ENCODE measurements around the gene ZNF598. TPM values are rescaled to one million over a fixed set of nuclear protein-coding genes. Genes with fewer than 3 reads are reported as not detected.

Gene ZNF598
- total and polyA plus RNA-seq, 2 of the 13 experiments (the other 11 are each of a cell fraction or from before 2014, with no cell fraction given) = 13.5 to 14.2 TPM

GRCh38 chr16:2009791-2010510 is at the start of gene ZNF598 (continued):
- TF ChIP-seq BRD4 (CRISPR knock-in tag; IDR thresholded peaks at IDR 0.05) = peak; percentile 53; the same call in 1 of the 2 replicates
- no peak for TF ChIP-seq KLF9 (CRISPR knock-in tag; IDR thresholded peaks at IDR 0.05; ENCODE audit: low read depth)
- no peak for TF ChIP-seq NAIF1 (CRISPR knock-in tag; IDR thresholded peaks at IDR 0.05; ENCODE audit: borderline replicate concordance)
- peak; percentile 44 for TF ChIP-seq POLR2AphosphoS5 (IDR thresholded peaks at IDR 0.05; ENCODE audit: low read depth, low read length)
- peak; percentile 98 for TF ChIP-seq MYC (CRISPR knock-in tag; IDR thresholded peaks at IDR 0.05; ENCODE audit: borderline replicate concordance)
- no peak for TF ChIP-seq ZNF549 (CRISPR knock-in tag; IDR thresholded peaks at IDR 0.05)
- 0 out of 2 replicates have a peak, but pooled peaks have one; percentile 66 for TF ChIP-seq NFATC3 (CRISPR knock-in tag; IDR thresholded peaks at IDR 0.05)
- TF ChIP-seq PHF5A (CRISPR knock-in tag; IDR thresholded peaks at IDR 0.05; ENCODE audit: low read depth, unreplicated experiment) = no peak
- peak; percentile 62; the same call in 1 of the 2 replicates for TF ChIP-seq BCL3 (CRISPR knock-in tag; IDR thresholded peaks at IDR 0.05)
- TF ChIP-seq ZNF770 (CRISPR knock-in tag; IDR thresholded peaks at IDR 0.05) = peak; percentile 63
- TF ChIP-seq, protein P1, sequence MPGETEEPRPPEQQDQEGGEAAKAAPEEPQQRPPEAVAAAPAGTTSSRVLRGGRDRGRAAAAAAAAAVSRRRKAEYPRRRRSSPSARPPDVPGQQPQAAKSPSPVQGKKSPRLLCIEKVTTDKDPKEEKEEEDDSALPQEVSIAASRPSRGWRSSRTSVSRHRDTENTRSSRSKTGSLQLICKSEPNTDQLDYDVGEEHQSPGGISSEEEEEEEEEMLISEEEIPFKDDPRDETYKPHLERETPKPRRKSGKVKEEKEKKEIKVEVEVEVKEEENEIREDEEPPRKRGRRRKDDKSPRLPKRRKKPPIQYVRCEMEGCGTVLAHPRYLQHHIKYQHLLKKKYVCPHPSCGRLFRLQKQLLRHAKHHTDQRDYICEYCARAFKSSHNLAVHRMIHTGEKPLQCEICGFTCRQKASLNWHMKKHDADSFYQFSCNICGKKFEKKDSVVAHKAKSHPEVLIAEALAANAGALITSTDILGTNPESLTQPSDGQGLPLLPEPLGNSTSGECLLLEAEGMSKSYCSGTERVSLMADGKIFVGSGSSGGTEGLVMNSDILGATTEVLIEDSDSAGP (CRISPR knock-in tag; IDR thresholded peaks at IDR 0.05; ENCODE audit: borderline replicate concordance) = peak; percentile 81; the same call in 1 of the 2 replicates
- no peak for TF ChIP-seq TMF1 (CRISPR knock-in tag; IDR thresholded peaks at IDR 0.05; ENCODE audit: low read depth)
- no peak for TF ChIP-seq IKZF4 (CRISPR knock-in tag; IDR thresholded peaks at IDR 0.05; ENCODE audit: borderline replicate concordance, low read depth, not compliant biosample characterization)
- TF ChIP-seq ZNF749 (CRISPR knock-in tag; IDR thresholded peaks at IDR 0.05; ENCODE audit: borderline replicate concordance) = no peak
- no peak for TF ChIP-seq JDP2 (CRISPR knock-in tag; IDR thresholded peaks at IDR 0.05; ENCODE audit: borderline replicate concordance)
- peak; percentile 89 for TF ChIP-seq GATAD1 (CRISPR knock-in tag; IDR thresholded peaks at IDR 0.05)
- TF ChIP-seq GTF3A (CRISPR knock-in tag; conservative IDR thresholded peaks at IDR 0.05) = no peak
- no peak for TF ChIP-seq PTBP1 (IDR thresholded peaks at IDR 0.05; ENCODE audit: low read depth, low read length, poor library complexity, severe bottlenecking)
- TF ChIP-seq ZNF564 (CRISPR knock-in tag; IDR thresholded peaks at IDR 0.05) = no peak
- no peak for TF ChIP-seq MZF1 (CRISPR knock-in tag; IDR thresholded peaks at IDR 0.05; ENCODE audit: borderline replicate concordance)
- no peak for TF ChIP-seq EHMT2 (IDR thresholded peaks at IDR 0.05; ENCODE audit: borderline replicate concordance, low read depth, low read length)
- TF ChIP-seq SNAI1 (CRISPR knock-in tag; IDR thresholded peaks at IDR 0.05; ENCODE audit: borderline replicate concordance) = no peak
- no peak for TF ChIP-seq ZNF383 (CRISPR knock-in tag; IDR thresholded peaks at IDR 0.05; ENCODE audit: borderline replicate concordance)
- TF ChIP-seq, protein P2, sequence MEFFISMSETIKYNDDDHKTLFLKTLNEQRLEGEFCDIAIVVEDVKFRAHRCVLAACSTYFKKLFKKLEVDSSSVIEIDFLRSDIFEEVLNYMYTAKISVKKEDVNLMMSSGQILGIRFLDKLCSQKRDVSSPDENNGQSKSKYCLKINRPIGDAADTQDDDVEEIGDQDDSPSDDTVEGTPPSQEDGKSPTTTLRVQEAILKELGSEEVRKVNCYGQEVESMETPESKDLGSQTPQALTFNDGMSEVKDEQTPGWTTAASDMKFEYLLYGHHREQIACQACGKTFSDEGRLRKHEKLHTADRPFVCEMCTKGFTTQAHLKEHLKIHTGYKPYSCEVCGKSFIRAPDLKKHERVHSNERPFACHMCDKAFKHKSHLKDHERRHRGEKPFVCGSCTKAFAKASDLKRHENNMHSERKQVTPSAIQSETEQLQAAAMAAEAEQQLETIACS (CRISPR knock-in tag; IDR thresholded peaks at IDR 0.05) = peak; percentile 58; the same call in 1 of the 2 replicates

All from HepG2 (cell line).